Activated T-cell treated with anti-CD3 and anti-CD28 coated beads, Interleukin-2, amount 50 U/mL, for 4 hours (primary cell): ENCODE measurements around the gene TFEB. TPM values are rescaled to one million over a fixed set of nuclear protein-coding genes. Genes with fewer than 3 reads are reported as not detected.

Source experiments
- ATAC-seq, 2 donors: fragments of 200-7000 bp; cut with Tn5 transposase; one replicate each; pipeline ENCODE4 v1.10.0; 2021
- DNase-seq: peaks from one replicate; pipeline ENCODE4 v3.0.0-alpha.2; 2020
- H3K27me3 Mint-ChIP-seq: one replicate; pipeline ENCODE4 v1.8.0; 2021; ENCODE audit warnings: low read depth, mixed read lengths
- H3K36me3 Mint-ChIP-seq: one replicate; pipeline ENCODE4 v1.8.0; 2022; ENCODE audit warnings: mixed read lengths; ENCODE audit not compliant: insufficient read depth
- H3K4me1 Mint-ChIP-seq: one replicate; pipeline ENCODE4 v1.8.0; 2021; ENCODE audit warnings: low read depth, mixed read lengths
- H3K4me3 Mint-ChIP-seq: one replicate; pipeline ENCODE4 v1.8.0; 2021; ENCODE audit warnings: mild to moderate bottlenecking, moderate library complexity, mixed read lengths
- H3K9me3 Mint-ChIP-seq: one replicate; pipeline ENCODE4 v1.8.0; 2021; ENCODE audit warnings: mixed read lengths
- total RNA-seq, 3 donors: library from RNA; stranded (reverse); gene quantifications; one replicate each; pipeline ENCODE4 v1.2.1, GENCODE V29; 2021

TFEB gene
- total RNA-seq, 3 donors from 2014 or later, result 7.6 to 15.4 (median 10.8) TPM

DNA sequence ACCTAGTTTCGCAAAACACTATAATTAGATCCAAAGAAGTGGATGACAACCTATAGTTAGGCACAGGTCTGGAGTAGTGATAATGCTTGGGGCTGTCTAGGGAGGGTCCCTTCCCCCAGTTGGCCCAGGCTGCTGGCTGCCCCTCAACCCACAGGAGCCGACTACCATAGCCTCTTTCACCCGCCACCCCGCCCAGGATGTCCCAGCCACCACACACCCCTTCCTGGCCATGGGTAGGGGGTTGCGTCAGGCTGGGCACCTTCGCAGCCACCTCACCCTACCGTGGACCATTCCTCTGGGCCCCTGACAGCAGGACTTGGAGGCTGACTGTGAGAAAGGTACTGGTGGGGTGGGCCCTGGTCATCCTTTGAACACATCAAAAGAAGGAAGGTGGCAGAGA is 8.5 kb downstream of the TFEB start:
- DNase-seq, result no peak
- Mint-ChIP-seq H3K4me3 (peak overlapping the region; percentile 59), H3K36me3 (peaks cover 3% of the 10 kb centered on the region), H3K4me1 (peaks cover 58% of the 10 kb centered on the region), H3K27me3 (no peaks in the 10 kb centered on the region), H3K9me3 (no peaks in the 10 kb centered on the region)
- ATAC-seq, result no peak

DNA sequence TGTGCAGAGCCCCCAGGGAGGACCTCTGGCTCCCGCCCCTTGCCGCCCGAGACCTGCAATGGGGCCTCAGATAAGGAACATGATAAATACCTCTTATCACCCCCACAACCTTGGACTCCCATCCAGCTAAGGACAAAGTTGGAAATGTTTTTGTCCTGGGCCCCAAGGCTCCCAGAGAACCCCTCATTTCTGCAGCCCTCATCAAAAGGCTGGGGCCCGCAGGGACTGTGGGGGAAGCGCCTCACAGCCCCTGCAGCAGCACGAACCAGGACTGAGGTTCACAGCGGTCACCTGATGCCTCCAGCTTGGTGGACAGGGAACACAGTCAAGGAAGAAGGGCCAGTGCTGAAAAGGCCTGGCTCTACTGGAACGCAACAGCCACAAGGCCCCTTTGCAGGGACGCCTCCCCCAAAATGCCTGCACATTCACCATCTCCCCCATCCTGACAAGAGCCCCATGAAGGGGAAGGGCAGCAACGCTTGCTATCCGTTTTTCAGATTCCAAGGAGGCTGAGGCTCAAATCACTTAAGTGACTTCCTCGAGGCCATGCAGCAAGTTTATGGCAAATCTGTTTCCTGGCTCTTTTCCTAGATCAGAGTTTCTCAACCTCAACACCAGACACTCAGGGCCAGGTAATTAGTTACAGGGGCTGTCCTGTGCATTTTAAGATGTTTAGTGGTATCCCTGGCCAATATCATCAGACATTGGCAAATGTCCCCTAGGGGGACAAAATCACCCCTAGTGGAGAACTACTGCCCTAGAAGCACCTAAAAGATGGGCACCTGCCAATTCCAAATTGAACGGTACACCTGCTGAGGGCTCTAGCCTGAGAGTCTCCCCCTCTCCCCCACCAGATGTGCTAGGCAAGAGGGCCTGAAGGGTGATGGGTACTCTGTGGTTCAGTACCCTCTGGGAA is 10.6 kb downstream of the TFEB start:
- H3K36me3 Mint-ChIP-seq, result peaks cover 3% of the 10 kb centered on the region
- no peaks in the 10 kb centered on the region for H3K27me3 Mint-ChIP-seq
- no peaks in the 10 kb centered on the region for H3K9me3 Mint-ChIP-seq
- DNase-seq, result no peak
- no peak for ATAC-seq
- no peak overlapping the region for H3K4me3 Mint-ChIP-seq
- peaks cover 40% of the 10 kb centered on the region for H3K4me1 Mint-ChIP-seq

DNA sequence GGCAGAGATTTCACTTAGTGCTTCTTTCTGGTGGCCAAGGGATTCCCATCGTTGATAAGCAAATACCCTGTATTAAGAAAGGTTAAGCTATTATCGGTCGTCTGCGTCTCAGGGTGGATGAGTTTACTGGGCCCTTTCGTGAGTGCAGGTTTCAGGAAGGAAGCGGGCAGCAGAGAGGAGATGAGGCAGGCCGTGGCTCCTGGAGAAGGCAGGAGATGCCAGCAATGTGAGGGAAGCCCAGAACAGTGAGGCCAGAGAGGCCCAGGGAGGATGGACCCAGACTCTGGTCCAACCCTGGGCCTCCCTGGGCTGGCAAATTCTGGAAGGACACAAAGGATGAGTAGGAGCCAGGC is 11.2 kb downstream of the TFEB start:
- Mint-ChIP-seq H3K36me3 (peaks cover 3% of the 10 kb centered on the region), H3K9me3 (no peaks in the 10 kb centered on the region), H3K4me3 (no peak overlapping the region), H3K4me1 (peaks cover 34% of the 10 kb centered on the region), H3K27me3 (no peaks in the 10 kb centered on the region)
- no peak for DNase-seq
- ATAC-seq, result no peak

DNA sequence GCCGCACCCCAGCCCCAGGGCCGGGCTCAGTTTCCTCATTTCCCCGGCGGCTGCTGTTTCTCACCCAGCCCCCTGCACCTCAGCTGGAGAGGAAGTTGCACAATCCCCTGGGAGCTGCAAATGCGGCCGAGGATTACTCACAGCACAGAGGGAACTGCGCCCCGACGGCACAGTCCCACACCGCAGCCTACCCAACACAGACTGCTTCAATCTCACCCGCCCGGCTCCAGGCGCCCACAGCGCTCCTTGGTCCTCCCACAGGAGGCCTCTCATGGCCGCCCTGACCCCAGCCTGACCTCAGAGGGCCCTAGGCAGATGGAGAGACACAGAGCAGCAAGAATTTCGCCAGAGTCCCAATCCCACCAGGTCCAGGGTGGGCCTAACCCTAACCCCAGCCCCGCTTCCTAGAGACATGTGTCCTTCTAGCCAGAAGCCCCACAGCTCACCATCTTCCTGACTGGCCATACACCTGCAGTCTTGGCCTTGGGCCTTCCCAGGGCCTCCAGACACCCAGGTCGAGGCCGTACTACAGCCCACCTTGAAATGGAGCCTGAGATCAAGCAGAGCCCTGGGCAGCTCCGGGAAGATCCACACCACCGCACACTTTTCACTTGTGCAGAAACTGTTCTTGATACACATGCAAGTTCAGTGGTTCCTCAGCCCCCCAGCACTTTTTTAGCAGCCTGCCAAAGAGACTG is 11.7 kb downstream of the TFEB start:
- peaks cover 29% of the 10 kb centered on the region for H3K4me1 Mint-ChIP-seq
- H3K36me3 Mint-ChIP-seq, result peaks cover 3% of the 10 kb centered on the region
- H3K4me3 Mint-ChIP-seq, result no peak overlapping the region
- no peak for DNase-seq
- no peaks in the 10 kb centered on the region for H3K27me3 Mint-ChIP-seq
- H3K9me3 Mint-ChIP-seq, result no peaks in the 10 kb centered on the region
- no peak for ATAC-seq

DNA sequence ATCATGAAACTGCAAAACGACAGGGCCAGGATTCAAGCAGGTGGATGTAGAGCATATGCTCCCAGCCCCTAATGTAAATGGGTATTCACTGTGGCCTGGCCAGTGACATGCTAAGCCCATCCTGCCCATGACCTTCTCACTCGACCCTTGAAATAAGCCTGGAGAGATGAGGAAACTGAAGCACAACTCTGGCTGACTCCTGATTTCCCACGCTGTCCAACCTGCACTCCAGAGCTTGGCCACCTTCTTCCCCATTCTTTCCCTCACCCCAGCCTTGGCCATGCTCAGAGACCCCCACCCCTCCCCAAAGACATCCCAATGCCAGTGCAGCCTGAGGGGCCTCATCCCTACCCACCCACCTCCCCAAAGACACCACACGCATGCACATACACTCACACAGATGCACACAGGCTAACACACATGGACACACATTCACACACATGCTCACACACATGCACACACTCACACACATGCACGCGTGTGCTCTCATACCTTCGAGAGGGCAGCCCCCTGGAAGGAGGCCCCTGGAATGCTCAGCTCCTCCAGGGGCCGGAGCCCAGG is 12.4 kb downstream of the TFEB start:
- ATAC-seq, result no peak

DNA sequence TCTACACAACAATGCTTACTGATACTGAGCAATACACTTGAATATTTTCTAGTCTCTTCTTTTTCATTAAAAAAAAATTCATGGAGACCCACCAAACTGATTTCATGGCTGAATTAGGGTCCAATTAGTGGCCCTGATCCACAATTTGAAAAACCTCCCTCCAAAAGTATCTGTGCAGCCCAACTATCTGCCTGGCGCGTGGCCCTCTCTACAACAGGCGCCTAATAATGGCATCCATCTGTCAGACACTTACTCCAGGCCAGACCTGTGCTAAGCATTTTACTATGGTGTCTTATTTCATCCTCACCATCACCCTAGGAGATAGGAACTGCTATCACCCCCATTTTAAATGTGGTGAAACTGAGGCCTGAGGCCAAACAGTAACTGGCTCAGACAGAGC is 14.0 kb downstream of the TFEB start:
- ATAC-seq, result no peak
- no peak for DNase-seq
- Mint-ChIP-seq H3K36me3 (peaks cover 3% of the 10 kb centered on the region), H3K27me3 (no peaks in the 10 kb centered on the region), H3K4me3 (no peak overlapping the region), H3K9me3 (no peaks in the 10 kb centered on the region), H3K4me1 (peaks cover 29% of the 10 kb centered on the region)

More for the DNA sequence above, 12.4 kb downstream of the TFEB start:
- Mint-ChIP-seq H3K27me3 (no peaks in the 10 kb centered on the region), H3K4me1 (peaks cover 27% of the 10 kb centered on the region), H3K36me3 (peaks cover 3% of the 10 kb centered on the region), H3K4me3 (no peak overlapping the region), H3K9me3 (no peaks in the 10 kb centered on the region)
- no peak for DNase-seq

DNA sequence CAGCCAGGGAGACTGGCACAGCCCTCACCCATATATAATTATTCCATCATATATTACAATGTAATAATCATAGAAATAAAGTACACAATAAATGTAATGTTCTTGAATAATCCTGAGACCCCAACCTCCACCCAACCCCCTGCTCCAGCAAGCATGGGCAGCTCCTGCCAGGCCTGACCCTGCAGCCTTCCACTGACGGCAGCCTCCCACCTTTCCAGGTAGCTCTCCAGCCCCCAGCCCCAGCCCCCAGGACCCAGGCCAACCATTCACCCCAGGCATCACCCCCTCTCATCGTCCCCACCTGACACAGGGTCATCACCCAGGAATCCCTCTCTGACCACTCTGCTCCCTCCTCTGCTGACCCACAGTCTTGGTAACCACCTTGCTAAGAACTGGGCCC is 14.6 kb downstream of the TFEB start:
- ATAC-seq (no peak), DNase-seq (no peak)
- H3K4me1 Mint-ChIP-seq, result peaks cover 34% of the 10 kb centered on the region
- H3K4me3 Mint-ChIP-seq, result no peak overlapping the region
- H3K9me3 Mint-ChIP-seq, result no peaks in the 10 kb centered on the region
- H3K27me3 Mint-ChIP-seq, result no peaks in the 10 kb centered on the region
- peaks cover 3% of the 10 kb centered on the region for H3K36me3 Mint-ChIP-seq

DNA sequence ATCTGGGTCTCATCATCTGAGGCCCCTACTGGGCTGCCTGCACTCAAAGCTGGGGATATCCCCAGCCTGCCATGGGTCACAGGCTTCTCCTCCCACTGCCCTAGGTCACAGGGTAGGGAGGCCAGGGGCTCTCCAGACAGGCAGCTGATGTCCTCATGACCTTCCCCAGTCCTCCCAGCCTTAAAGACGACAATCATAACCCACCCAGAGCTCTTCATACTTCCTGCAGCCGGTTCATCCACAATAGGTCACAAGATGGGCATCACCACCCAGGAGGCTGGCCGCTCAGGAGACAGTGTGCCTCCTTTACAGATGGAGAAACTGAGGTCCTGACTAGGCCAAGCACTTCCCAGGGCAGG is 15.2 kb downstream of the TFEB start:
- H3K36me3 Mint-ChIP-seq, result peaks cover 3% of the 10 kb centered on the region
- H3K9me3 Mint-ChIP-seq, result no peaks in the 10 kb centered on the region
- ATAC-seq (no peak), DNase-seq (no peak)
- no peak overlapping the region for H3K4me3 Mint-ChIP-seq
- no peaks in the 10 kb centered on the region for H3K27me3 Mint-ChIP-seq
- peaks cover 33% of the 10 kb centered on the region for H3K4me1 Mint-ChIP-seq

DNA sequence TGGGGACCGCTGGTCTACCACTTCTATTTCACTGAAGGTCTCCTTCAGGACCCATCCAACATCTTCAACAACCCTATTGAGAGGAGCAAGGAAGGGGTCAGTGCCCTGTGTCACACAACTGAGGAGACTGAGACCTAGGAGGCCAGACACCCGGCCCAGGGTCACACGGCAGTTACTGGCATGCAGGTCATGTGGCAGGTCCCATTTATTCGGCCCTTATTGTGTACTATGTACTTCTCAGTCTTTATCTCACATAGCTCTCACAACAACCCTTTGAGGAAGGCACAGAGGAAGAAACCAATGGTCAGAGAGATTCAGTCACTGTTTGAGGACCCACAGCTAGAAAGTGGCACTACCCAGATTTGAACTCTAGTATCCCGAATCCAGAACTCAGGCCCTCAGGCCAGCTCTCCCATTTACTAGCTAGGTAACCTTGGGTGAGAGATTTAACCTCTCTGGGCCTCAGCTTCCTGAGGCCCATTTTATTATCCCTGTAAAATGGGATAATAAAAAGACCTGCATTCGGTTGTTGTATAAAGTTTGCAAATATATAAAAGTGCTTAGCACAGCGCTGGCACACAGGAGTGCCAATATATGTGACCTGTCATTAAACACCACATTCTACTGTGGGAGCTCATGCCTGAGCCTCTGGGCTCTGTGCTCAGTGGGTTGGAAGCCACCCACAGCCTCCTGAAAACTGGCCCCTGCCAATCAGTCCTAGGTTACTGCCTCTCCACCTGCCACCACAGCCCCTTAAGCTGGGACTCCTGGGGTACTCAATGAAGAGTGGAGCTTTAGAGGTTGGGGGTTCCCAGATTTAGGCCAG is 15.8 kb downstream of the TFEB start:
- H3K36me3 Mint-ChIP-seq, result peaks cover 3% of the 10 kb centered on the region
- H3K9me3 Mint-ChIP-seq, result no peaks in the 10 kb centered on the region
- DNase-seq, result no peak
- no peaks in the 10 kb centered on the region for H3K27me3 Mint-ChIP-seq
- no peak overlapping the region for H3K4me3 Mint-ChIP-seq
- no peak for ATAC-seq
- peaks cover 32% of the 10 kb centered on the region for H3K4me1 Mint-ChIP-seq

DNA sequence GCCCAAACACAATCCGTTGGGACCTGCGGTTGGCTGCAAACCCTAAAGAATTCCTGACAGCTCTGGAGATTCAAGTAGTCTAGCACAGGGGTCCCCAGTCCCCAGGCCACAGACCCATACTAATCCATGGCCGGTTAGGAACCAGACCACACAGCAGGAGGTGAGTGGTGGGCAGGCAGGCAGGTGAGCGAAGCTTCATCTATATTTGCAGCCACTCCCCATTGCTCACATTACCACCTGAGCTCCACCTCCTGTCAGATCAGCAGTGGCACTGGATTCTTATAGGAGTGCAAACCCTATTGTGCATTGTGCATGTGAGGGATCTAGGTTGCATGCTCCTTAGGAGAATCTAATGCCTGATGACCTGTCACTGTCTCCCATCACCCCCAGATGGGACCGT is 16.6 kb downstream of the TFEB start:
- peaks cover 3% of the 10 kb centered on the region for H3K36me3 Mint-ChIP-seq

DNA sequence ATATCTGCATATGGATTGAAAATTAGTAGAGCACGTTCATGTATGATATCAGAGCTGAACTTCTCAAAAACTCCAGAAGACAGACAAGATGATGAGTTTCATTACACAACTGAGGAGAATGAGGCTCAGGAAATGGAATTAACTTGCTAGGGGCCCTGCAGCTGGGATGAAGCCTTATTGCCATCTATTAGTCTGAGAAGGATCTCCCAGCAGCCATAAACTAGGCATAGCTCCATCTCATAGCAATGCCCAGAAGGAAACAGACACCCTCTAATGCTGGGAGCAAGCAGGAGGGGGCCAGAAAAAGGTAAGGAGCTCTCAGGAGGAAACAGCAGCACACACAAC is 18.0 kb downstream of the TFEB start:
- Mint-ChIP-seq H3K36me3 (no peaks in the 10 kb centered on the region), H3K4me1 (peaks cover 26% of the 10 kb centered on the region), H3K9me3 (no peaks in the 10 kb centered on the region), H3K4me3 (no peak overlapping the region), H3K27me3 (no peaks in the 10 kb centered on the region)
- no peak for DNase-seq
- no peak for ATAC-seq

More for the DNA sequence above, 16.6 kb downstream of the TFEB start:
- Mint-ChIP-seq H3K4me3 (no peak overlapping the region), H3K27me3 (no peaks in the 10 kb centered on the region), H3K9me3 (no peaks in the 10 kb centered on the region), H3K4me1 (peaks cover 30% of the 10 kb centered on the region)
- ATAC-seq, result no peak
- no peak for DNase-seq

DNA sequence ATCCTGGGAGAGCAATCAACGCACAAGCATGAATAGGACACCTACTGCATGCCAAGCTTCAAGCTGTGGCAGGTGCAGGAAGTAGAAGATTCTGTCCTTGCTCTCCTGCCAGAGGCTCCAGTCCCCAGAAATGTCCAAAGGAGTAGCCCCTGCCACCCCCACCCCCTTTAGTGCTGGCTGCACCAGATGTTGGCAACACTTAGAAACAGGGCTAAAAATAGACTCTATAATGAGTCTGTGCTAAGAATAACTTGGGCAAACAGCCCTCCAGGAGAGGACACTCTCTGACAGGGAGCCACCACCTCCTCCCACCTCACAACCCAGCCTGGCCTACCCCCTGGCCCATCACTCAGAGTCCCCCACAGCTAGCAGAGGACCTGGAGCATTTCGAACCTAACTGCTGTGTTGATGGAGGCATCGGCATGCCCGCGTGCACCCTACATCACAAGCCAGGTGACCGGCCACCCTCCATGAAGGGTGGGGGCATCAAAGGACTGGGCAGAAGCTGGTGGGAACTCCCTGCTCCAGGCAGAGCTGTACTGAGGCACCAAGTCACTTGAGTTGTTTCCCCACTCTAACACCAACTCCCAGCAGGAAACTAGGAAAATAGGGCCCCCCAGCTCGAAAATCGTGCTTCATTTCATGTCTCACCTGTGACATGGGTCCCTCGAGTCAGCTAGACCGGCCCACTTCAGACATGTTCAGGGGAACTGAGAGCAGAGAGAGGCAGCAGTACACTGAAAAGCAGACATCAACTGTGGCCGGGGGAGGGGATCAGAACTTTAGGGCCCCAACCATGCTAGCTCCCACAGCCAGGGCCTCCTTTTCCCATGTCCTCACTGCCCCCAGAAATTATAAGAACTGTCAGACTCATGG is 18.7 kb downstream of the TFEB start:
- Mint-ChIP-seq H3K9me3 (no peaks in the 10 kb centered on the region), H3K36me3 (no peaks in the 10 kb centered on the region), H3K27me3 (no peaks in the 10 kb centered on the region), H3K4me1 (peaks cover 26% of the 10 kb centered on the region), H3K4me3 (no peak overlapping the region)
- DNase-seq (no peak), ATAC-seq (no peak)

DNA sequence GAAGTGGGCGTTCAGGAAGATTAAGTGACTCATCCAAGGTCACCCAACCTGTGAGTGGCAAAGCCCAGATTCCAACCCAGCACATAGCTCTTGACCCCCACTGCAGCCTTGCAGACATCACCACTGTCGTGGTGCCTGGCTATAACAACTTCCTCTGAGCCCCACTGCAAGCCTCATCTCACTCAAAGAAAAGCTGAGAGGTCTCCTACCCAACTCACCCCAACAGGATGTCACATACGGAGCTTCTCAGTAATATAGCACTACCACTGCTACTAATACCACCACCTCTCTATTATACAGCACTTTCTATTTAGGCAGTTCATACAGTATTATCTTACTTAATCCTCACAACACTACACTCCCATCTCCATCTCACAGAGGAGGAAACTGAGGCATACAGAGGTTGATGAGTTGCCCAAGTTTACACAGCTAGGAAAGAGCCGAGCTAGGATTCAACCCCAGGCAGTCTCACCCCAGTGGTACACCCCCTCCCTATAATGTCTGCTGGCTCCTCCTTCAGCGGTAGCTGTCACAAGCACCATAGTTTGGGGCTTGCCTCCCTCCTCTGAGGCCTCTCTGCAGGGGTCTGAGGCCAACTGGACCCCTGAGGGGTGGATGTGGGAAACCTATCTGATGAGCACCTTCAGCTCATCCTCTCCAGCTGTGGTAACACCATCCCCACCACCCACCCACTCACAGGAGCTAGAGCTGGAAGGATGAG is 19.5 kb downstream of the TFEB start:
- Mint-ChIP-seq H3K4me3 (no peak overlapping the region), H3K9me3 (no peaks in the 10 kb centered on the region), H3K27me3 (no peaks in the 10 kb centered on the region), H3K36me3 (no peaks in the 10 kb centered on the region), H3K4me1 (peaks cover 25% of the 10 kb centered on the region)
- ATAC-seq, result peak in 1 of 2 donors; percentile 36
- no peak for DNase-seq
